Esophagus squamous epithelium (tissue), 4 donors: ENCODE data around the gene TK2.

Experiments used
- CTCF ChIP-seq, 6 experiments: fragments of 450-650 bp in 4 of 6; fragments of 200-600 bp in 2 of 6; sonication (generic) in 2 of 6; IDR thresholded peaks; one replicate each; pipeline ENCODE4 v1.5.1; 2016 to 2019; ENCODE audit warnings: antibody characterized with exemption in 6 of 6, mild to moderate bottlenecking in 4 of 6, moderate library complexity in 4 of 6
- POLR2A ChIP-seq, 4 donors: fragments of 450-650 bp; IDR thresholded peaks; one replicate each; pipeline ENCODE4 v1.6.1; 2017; ENCODE audit warnings: antibody characterized with exemption in 4 of 4, mild to moderate bottlenecking in 4 of 4, moderate library complexity in 3 of 4

DNA sequence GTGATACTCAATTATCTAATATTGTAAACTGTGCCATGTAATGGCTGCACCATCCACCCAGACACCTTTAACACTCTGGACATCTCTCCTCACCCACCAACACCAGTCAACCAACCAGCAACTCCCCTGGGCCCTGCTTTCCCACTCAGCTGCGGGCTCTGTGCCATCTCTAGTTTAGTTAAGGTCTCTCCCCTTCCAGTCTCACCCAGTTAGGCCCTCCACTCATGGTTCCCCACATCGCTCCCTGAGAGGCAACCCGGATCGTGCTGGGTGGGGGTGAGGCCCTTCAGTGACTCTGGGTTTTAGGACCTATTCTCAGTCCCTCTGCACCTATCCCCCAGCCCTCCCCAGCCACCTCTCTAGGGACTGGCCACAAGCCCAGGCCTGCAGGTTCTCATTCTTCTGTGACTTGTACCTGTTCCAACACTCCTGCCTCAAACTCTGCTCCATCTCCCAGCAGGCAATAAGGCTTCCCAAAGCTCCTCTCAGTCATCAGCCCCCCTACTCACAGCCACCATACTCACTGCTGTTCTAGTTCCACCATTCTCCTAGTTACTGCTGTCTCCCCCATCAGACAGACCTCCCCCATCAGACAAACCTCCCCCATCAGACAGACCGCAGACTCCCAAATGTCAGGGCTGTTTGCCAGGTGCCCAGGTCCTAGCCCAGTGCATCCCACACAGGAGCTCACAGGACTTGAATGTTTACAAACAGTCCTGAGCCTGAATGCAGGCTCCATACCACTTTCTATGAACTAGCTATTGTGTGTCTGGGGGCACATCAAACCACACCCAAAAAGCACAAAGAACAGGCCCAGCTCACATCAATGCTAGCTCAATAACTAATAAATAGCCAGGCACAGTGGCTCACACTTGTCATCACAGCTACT, 2.6 kb downstream of the TK2 start:
- TF ChIP-seq CTCF (IDR thresholded peaks at IDR 0.05): no peak
- TF ChIP-seq POLR2A (IDR thresholded peaks at IDR 0.05): no peak
